GM19239 (cell line): ENCODE results near the gene TIPRL.

Source experiments
- DNase-seq: peaks from one replicate; pipeline ENCODE4 v3.0.0; 2011; ENCODE audit warnings: low spot score; ENCODE audit not compliant: insufficient read length
- FAIRE-seq: peaks from 2 replicates; lab custom pipeline; 2011; peaks lifted over from hg19 to GRCh38; lab: Jason Lieb, UNC

TIPRL gene

DNA sequence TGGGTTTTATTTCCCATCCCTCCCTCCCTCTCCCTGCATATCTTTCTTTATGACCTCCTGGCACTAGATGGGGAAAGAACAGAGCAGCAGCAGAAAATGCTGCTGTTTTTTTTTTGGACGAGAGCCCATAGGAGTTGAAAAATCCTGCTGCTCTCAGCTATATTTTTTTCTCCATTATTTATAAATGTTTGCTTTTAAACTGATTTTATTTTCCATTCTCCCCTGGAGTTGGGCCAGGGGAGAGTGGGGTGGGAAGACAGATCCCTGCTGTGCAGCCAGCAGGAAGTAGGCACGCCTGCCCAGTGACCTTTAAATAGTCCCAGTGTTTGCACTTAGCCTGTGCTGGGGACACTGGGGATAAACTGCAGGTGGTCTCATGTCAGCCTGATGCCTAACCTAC lies 64.4 kb downstream of the TIPRL start:
- DNase-seq = no peak
- no peak for FAIRE-seq

DNA sequence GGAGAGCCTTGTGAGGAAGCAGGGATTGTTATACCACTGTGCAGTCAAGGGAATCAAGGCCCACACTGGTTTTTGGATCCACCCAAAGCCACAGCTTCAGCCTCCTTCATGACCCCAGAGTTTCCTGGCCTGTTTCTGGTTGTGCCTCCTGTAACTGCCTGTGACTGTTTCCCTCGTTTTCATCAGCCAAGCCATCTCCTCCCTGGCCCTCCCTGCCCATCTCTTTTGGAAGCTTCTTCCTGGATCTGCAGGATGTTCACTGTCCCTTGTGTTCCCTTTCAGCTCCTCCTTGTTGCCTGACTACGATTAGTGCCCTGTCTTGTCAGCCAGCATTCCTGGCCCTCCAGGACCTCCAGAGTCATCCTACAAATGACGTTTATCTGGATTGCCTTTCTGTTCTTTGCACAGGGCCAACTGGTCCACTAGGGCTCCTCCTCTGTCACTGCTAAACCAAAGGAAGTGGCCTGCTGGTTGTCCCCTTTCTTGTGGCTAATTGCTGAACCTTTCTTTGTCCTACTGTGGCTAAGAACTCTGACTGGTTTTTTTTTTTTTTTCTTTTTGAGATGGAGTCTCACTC lies 65.0 kb downstream of the TIPRL start:
- FAIRE-seq (no peak), DNase-seq (no peak)

- DNase-seq (no peak), FAIRE-seq (no peak)
These were observed 66.3 kb downstream of the TIPRL start for GRCh38 chr1:168245042-168245441.

GRCh38 chr1:168246506-168246905 lies 67.7 kb downstream of the TIPRL start:
- DNase-seq (no peak), FAIRE-seq (no peak)
